HG03064 (cell line): ENCODE results near the gene CMSS1.

ENCODE experiments used
- ATAC-seq: cut with Tn5 transposase; IDR thresholded peaks from one replicate; pipeline ENCODE4 v1.9.1; 2021; ENCODE audit warnings: low read depth; ENCODE audit not compliant: unreplicated experiment

Gene CMSS1

GRCh38 chr3:100158918-100159330, 341.3 kb downstream of the CMSS1 start:
- ATAC-seq: no peak

GRCh38 chr3:100159331-100160153, 341.9 kb downstream of the CMSS1 start:
- no peak for ATAC-seq

- ATAC-seq: no peak
Observed at GRCh38 chr3:100160521-100160920, 342.9 kb downstream of the CMSS1 start.

- ATAC-seq: no peak
Observed at GRCh38 chr3:100163787-100164186, 346.1 kb downstream of the CMSS1 start.

GRCh38 chr3:100164743-100165142, 347.1 kb downstream of the CMSS1 start:
- no peak for ATAC-seq

- no peak for ATAC-seq
Observed at GRCh38 chr3:100165926-100166550, 348.4 kb downstream of the CMSS1 start.

GRCh38 chr3:100169201-100169920, 351.7 kb downstream of the CMSS1 start:
- no peak for ATAC-seq

GRCh38 chr3:100170486-100170885, 352.8 kb downstream of the CMSS1 start:
- ATAC-seq: no peak

GRCh38 chr3:100171211-100171914, 353.7 kb downstream of the CMSS1 start:
- ATAC-seq: no peak

- ATAC-seq: no peak
Observed at GRCh38 chr3:100173961-100174360, 356.3 kb downstream of the CMSS1 start.

GRCh38 chr3:100175637-100176280, 358.1 kb downstream of the CMSS1 start:
- ATAC-seq: no peak

- ATAC-seq: no peak
Observed at GRCh38 chr3:100179692-100180349, 362.2 kb downstream of the CMSS1 start.

GRCh38 chr3:100183608-100184125, 366.0 kb downstream of the CMSS1 start:
- no peak for ATAC-seq

- no peak for ATAC-seq
Observed at GRCh38 chr3:100184948-100185570, 367.4 kb downstream of the CMSS1 start.

- no peak for ATAC-seq
Observed at GRCh38 chr3:100185847-100186246, 368.2 kb downstream of the CMSS1 start.

- ATAC-seq: no peak
Observed at GRCh38 chr3:100189444-100189964, 371.8 kb downstream of the CMSS1 start.

- ATAC-seq: no peak
Observed at GRCh38 chr3:100195375-100195774, 377.7 kb downstream of the CMSS1 start.

- ATAC-seq: no peak
Observed at GRCh38 chr3:100197876-100198275, 380.2 kb downstream of the CMSS1 start.
